NCI-H524 treated with DMSO at 0.1 percent for 48 hours (cell line): Measurements from ENCODE around the gene KATNAL2.

Source experiments
- DNase-seq: peaks from one replicate; lab custom pipeline; 2025; lab: John Stamatoyannopoulos, UW

Gene KATNAL2

DNA sequence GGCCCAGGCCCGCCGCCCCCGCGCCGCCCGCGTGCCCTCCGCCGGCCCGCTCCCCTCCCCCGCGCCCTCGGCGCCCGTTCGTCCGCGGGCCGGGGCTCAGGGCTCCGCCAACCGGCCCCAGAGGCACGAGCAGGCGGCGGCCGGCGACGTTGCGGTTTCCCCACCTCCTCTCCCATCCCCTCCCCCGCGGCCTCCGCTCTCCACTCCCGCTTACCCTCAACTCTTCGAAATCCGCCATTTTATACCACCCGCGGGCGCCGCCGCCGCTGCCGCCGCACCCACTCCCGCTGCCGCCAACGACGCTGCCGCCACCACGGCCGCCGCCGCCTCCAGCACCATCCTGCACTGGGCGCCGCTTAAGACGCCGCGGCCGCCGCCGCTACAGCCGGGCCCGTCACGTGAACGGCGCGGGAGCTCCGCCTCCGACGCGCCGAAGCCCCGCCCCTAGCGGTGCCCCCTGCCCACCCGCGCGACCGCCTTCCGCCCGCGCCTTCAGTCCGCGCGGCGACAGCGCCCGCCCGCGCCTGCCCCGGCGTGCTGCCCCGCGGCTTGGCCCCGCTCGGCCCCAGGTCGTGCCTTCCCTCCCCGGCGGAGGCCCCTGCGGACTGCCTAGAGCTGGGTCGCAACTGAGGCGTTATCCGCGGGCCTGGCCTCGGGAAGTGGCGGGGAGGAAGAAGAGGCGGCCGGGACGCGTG, at the start of gene KATNAL2, which contains the start of gene PIAS2:
KATNAL2 (plus strand) TSS at position 495 of the 695 bp plus-strand sequence. CDS start 29,271 bp downstream, outside the sequence.
PIAS2 (minus strand) TSS at position 400 of the 695 bp plus-strand sequence; CDS start at position 238, 162 bp downstream.
- no peak for DNase-seq

- no peak for DNase-seq
These were observed 49.1 kb upstream of the KATNAL2 start for GRCh38 chr18:46868169-46868921.

DNA sequence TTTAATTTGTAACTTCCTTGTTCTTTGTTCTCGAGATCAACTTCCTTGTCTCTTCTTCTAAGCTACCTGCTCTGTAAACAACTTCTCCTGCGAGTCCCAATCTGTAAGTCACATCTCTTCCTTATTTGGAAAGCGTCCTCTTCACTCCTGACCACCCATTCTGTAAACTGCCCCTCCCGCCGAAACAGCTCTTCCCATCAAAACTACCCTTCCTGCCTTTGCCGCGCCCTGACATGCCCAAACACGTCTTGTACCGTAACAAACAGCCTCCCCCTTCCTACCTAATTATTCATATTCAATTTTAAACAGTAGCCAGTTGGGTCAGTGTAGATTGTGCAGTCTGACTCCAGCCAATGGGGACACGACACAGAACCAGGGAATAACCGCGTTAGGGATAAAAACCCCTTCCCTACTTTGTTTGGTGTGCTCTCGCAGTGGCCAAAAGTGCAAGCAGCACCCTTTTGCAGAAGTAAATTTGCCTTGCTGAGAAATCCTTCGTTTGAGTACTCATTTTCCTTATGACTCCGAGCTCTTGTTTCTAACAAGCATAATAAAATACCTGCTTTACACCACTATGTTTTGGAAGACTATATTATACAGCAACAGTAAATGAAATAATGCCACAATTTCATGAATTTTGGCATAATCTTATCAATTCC, 39.9 kb upstream of the KATNAL2 start:
- DNase-seq: no peak

GRCh38 chr18:46883180-46883579, 34.2 kb upstream of the KATNAL2 start:
- DNase-seq: no peak

DNA sequence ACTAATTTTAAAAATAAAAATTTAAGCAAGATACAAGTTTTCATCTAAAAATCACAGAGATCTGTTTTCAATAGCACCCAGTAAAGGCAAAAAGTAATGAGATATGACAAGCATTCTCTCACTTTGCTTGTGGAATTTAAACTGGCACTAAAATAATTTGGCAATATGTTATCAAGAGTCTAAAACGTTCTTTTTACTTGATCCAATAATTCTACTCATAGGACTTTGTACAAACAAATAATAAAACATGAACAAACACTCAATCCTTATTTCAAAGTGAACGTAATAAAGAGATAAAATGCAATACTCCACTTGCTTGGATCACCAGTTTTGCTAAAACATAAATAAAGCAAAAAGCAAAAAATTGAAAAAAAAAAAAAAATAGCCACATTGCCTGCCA, 30.5 kb upstream of the KATNAL2 start:
- no peak for DNase-seq

GRCh38 chr18:46888965-46889364, 28.4 kb upstream of the KATNAL2 start:
- no peak for DNase-seq

GRCh38 chr18:46891742-46892214, 25.6 kb upstream of the KATNAL2 start:
- no peak for DNase-seq

GRCh38 chr18:46892842-46893241, 24.6 kb upstream of the KATNAL2 start:
- DNase-seq: no peak

DNA sequence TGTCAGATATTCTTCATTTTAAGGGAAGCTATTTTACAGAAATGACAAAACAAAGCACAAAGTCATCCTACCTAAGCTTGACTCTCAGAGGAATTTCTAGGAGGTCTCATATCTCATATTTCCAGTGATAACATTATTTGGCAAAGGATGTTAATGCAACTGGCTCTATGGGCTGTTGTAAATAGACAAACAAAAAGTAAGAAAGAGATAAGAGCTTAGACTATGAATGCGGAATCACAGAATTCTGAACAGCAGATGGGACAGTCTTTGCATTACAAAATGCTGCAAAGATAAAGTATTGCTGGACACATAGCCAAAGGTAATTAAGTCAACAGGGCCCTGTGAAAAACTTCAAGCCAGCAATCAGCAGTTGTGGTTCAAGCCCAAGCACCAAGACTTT, 24.0 kb upstream of the KATNAL2 start:
- DNase-seq: no peak

GRCh38 chr18:46894124-46894523, 23.3 kb upstream of the KATNAL2 start:
- DNase-seq: no peak

DNA sequence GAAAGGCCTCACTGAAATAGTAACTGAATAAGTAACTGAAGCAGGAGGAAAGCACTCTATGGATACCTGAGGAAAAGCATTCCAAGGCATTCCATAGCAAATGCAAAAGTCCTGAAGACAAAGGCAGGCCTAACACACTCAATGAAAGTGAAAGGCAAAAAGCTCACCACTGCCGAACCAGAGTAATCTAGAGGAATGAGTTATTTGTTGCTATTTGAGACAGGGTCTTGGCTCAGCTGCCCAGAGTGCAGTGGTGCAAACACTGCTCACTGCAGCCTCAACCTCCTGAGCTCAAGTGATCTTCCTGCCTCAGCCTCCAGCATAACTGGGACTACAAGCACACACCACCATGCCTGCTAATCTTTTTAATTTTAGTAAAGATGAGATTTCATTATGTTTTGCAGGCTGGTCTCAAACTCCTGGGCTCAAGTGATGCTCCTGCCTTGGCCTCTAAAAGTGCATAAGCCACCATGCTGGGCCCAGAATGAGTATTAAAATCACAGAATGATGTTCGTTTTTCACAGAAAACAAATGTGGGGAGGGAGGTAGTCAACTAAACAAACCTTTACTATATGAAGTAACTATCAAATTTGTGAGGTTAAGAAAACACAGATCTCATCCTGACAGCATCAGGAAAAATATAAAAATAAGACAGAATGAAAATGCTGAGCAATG, 18.0 kb upstream of the KATNAL2 start:
- DNase-seq: no peak

GRCh38 chr18:46903406-46903805, 14.0 kb upstream of the KATNAL2 start:
- no peak for DNase-seq

DNA sequence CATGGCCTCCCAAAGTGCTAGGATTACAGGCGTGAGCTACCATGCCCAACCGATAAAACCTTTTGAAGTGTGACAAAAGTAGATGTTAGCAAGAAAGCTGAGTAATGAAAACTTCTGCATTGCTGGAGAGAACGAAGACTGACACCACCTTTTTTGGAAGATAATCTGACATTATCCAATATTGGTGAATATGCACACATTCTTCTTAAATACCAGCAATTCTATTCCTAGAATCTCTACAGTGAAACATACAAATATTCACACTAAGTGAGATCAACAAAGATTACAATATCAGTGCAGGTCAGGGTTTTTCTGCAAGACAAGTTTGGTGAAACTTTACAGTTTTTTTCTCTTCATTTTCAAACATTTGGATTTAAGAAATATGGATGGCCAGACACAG, 7.9 kb upstream of the KATNAL2 start:
- no peak for DNase-seq

DNA sequence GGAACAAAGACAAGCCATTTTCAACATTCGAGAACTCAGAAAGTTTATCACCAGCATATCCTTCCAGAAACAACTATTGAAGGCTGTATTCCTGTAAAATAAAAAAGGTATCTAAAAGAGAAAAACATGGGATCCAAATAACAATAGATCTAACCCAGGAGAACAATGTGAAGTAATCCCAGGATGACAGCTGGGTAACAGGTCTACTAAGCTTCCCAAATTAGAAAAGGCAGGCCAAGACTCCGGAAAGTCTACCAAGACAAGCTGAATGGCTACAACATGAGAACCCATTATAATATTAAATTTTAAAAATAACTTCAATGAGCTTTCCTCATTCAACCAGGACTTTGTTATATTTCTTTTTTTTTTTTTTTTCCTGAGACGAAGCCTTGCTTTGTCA, 6.5 kb upstream of the KATNAL2 start:
- no peak for DNase-seq

GRCh38 chr18:46915800-46916550, 1.4 kb upstream of the KATNAL2 start:
- no peak for DNase-seq

DNA sequence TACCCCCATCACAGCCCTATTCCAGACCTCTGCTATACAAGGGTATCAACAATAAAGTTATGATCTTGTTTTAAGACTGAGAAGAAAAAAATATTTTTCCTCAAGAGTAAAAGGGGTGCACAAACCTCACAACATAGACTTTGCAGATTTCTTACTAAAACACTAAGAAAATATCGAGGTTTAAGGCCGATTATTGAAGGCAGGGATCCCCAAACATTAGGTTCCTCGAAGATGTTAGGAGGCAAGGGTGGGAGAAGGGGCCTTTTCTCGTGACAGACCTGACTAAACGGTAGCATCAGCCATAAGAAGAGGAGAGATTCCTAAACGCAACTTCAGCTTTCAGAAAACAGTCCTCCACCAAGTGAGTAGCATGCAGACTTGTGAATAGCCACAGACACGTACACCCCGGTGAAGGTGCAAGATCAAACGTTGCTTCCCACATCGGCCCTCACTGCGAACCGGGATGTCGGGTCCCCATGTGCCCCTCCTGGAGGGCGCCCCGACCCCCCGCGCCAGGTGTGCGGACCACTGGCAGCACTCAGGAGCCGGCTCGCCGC, 773 bp upstream of the KATNAL2 start:
- no peak for DNase-seq

DNA sequence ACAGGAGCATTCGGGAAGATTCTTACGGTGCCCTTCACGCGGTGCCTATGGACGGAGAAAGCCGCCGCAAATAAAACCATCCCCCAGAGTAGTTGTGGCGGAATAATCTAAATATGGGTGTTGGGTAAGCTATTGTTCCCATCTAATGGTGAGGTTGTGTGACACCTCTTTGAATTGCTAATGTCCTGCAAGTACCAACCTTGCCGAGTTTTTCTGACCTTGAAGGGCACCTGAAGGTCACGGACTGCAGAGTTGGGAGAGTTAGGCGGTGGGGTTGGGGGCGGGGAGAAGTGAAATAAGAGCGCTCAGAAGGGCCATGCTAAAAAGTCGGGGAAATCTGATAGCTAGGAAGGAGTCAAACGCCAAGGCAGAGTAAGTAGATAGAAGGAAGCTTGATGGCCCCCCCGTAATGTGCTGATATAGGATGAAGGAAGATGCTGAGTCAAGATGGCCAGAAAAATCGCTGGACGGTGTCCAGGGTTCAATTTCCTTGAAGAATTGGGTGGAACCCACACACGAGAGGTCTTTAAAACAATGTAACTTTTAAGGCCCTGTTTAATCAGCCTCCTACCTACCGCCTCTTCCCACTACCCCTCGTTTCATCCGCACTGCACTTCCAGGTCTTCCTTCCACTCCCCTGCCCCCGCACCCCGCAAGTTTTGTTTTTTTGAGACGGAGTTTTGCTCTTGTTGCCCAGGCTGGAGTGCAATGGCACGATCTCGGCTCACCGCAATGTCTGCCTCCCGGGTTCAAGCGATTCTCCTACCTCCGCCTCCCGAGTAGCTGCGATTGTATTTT, 600 bp downstream of the KATNAL2 start:
- DNase-seq: no peak

DNA sequence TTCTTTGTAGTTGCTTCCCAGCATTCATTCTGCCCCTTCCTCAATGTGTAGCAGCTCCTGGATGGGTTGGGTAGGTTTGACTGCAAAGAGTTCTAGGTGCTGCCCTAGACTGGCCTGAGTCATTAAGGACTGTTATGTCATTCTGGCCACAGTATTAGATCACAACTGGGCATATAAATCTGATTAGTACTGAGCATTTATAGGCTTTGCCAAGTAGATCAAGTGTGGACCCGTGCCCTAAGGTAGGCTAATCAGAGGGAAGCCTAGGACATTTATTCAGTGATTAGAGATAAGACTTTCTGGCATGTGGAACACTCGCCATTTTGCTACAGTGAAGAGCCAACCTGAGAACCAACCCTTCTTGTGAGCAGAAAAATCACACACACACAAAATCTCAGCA, 2.7 kb downstream of the KATNAL2 start:
- no peak for DNase-seq

GRCh38 chr18:46920653-46921052, 3.3 kb downstream of the KATNAL2 start:
- no peak for DNase-seq

DNA sequence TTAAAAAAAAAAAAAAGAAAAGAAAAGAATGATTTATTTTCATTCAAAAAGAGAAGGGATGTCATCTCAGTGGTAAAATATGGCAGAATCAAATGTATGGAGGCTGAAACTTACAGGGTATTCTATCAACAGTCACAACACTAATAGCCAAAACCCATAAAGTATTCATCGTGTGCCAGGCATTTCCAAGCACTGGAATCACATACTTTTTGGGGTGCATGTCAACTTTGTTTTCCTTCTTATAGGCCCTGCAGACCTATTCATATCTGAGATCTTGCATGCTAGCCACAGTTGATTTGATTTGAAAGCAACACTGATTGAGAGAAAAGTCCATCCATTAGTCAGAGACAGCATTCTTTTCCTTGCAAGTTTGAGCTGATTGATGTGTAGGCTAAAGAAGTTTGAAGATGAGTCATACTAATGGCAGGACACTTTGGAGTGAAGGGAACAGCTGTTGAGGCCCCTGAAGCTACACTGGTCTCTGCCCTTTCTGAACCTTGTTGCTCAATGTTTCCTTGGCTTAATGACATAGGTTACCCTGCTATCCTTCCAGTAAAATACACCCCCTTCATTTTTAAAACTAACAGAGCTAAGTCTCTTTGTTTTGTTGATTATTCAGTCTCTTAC, 22.0 kb downstream of the KATNAL2 start:
- no peak for DNase-seq
